ENCODE results near the gene TOE1.

GRCh38 chr1:45299296-45299695 is 40.7 kb upstream of the TOE1 start:
- no peak for TF ChIP-seq POLR2A (IDR thresholded peaks at IDR 0.05; ENCODE audit: low read depth, low read length)
- TF ChIP-seq POLR2AphosphoS5 (IDR thresholded peaks at IDR 0.05; ENCODE audit: low read depth, low read length): no peak
- no peak for TF ChIP-seq TAF1 (IDR thresholded peaks at IDR 0.05; ENCODE audit: borderline replicate concordance, low read depth, low read length)
